ENCODE measurements around the gene ZFP69B. TPM values are rescaled to one million over a fixed set of nuclear protein-coding genes. Genes with fewer than 3 reads are reported as not detected.

ZFP69B gene
- 2.1 and 3.6 TPM in 2 replicates for total RNA-seq

DNA sequence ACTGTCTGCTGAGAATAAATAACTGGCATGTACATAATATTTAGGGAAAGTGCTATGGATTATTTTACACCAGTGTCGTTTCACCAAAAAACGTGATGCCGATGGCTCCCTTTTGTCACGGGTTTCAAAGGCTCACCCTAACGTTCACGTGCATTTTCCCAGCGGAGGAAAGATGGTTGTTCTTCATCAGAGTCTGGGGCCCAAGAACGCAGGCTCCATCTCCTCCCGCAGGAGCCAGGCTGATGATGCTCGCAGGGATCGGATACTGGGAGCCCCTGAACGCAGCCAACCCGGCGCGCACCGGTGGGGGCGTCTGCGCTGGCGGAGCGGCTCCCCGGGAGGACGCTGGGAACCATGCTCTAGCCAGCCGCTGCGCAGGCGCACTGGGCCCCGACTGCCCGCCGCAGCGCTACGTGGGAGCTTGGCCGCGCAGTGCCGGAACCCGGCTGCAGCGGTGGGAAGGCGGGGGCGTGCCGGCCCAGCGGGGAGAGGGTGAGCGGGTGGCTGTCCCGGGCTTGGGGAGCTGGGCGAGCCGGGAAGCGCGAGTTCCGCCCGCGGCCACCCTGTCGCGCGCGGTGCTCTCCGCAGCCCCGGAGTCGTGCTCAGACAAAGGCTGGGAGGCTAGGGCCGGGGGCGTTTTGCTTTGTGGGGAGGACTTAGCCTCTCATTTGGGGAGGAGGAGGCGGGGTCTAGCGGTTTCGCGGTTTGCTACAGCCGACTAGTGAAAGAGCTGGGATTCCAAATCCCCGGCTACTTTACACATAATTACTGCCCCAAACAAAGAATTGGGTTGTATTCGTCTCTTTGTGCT lies at the start of gene ZFP69B:
TSS of gene ZFP69B (plus strand) at position 793 of the 811 bp plus-strand sequence. CDS start 486 bp downstream, outside the sequence.

DNA sequence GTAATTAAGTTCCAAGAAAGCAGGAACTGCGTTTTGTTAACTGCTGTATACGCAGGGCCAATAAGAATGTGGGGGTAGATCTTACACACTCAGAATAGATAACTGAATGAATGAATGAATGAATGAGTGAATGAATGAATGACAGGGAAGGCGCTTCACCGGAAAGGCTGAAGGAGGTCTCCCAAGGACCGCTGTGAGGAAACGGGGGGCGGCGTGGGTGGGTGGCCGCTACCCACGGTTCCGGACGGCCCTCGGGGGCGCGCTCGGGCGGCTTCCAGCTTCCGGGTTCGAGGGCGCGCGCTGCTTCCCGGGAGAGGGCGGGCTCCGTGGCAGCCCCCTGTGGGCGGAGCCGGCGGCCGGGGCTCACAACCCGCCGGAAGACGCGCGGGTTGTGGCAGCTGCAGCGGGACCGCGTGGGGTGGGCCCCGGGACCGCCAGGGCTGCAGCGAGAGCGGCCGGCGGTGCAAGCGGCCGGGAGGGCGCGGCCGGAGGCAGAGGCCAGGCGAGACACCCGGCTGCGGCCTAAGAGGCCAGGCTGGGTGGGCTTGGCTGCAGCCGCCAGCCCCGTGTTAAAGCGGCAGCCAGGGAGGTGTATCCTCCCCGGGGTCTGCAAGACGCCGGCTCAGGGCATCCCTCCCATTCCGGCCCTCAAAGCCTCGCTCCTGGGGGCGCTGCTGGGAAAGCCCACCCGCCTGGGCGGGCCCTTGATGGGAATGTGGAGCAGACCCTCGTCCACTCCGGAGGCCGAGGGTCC lies 26.8 kb downstream of the ZFP69B start, which contains the start of gene ZFP69:
TSS of gene ZFP69 (plus strand) at position 367 of the 754 bp plus-strand sequence. CDS start 2,072 bp downstream, outside the sequence.

DNA sequence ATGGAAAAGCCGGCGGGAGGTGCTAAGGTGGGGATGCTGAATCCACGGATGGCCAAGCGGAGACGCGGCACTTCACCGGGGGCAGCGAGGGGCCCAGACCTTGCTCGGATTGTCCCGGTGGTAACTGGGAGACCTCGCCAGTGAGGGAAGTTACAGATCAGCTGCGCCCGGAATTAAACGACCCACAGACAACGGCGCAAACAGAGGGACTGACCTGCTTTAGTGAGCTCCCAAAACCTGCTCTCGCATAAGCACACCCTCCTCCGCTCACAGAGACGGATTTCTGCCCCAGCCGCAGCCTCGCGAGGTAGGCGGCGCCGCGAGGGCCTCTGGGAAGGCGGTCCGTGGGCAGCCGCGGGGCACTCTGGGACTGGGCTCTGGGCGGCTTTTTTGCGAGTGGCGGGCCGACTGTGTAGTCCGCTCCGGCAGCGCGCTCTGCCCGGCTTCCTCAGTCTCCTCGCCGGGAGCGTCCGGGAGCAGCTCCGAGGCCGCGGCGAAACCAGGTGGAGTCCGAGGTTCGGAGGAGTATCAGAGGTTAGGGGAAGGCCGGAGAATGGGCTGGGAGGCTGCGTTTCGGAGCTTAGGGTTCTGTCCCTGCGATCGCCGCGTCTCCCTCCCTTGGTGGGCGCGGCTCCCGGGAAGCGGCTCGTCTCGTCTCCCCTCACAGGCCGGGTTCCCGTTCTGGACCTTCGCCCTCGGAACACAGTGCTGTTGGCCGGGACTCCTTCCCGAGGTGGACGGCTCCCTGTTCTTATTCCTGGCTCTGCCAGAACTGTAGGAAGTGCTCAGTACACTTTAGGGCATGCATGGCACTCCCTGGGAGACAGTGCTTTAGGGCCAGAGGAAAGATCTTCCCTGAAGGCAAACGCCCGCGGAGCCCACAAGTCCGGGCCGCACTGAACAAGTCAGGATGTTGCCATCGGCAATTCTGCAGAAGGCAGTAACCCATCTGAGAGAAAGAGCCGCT lies 58.4 kb downstream of the ZFP69B start, which contains the start of gene EXO5:
TSS of gene EXO5 (plus strand) at position 393 of the 967 bp plus-strand sequence. CDS start 5,778 bp downstream, outside the sequence.

Other genes with a start within 250 kb of the ZFP69B start
- not detected in 2 replicates for gene TMCO2, start 202.5 kb upstream of the ZFP69B start, total RNA-seq
- 36.5 and 42.6 TPM in 2 replicates for gene ZMPSTE24, start 192.2 kb upstream of the ZFP69B start, total RNA-seq
- 1.1 and 3.9 TPM in 2 replicates for gene COL9A2, start 133.2 kb upstream of the ZFP69B start, total RNA-seq
- gene SMAP2, start 76.7 kb upstream of the ZFP69B start, total RNA-seq = 13.5 and 20.7 TPM in 2 replicates
- 4.8 and 5.3 TPM in 2 replicates for gene ZFP69, start 26.8 kb downstream of the ZFP69B start, total RNA-seq
- 7.1 and 16.6 TPM in 2 replicates for gene EXO5, start 58.3 kb downstream of the ZFP69B start, total RNA-seq
- 1.2 and 3.5 TPM in 2 replicates for gene ZNF684, start 81.2 kb downstream of the ZFP69B start, total RNA-seq
- 3.1 and 3.6 TPM in 2 replicates for gene RIMS3, start 215.2 kb downstream of the ZFP69B start, total RNA-seq
- 24.7 and 29.5 TPM in 2 replicates for gene NFYC, start 241.2 kb downstream of the ZFP69B start, total RNA-seq